Measurements from ENCODE around the gene RASA3. TPM values are rescaled to one million over a fixed set of nuclear protein-coding genes. Genes with fewer than 3 reads are reported as not detected.
"Not testable (repeated sequence)": the region's sequence is repeated elsewhere in the genome, so short reads cannot be mapped to it uniquely, and the experiment has no call there.

Gene RASA3
- total RNA-seq, 1 donor from 2014 or later = 29.9 TPM

DNA sequence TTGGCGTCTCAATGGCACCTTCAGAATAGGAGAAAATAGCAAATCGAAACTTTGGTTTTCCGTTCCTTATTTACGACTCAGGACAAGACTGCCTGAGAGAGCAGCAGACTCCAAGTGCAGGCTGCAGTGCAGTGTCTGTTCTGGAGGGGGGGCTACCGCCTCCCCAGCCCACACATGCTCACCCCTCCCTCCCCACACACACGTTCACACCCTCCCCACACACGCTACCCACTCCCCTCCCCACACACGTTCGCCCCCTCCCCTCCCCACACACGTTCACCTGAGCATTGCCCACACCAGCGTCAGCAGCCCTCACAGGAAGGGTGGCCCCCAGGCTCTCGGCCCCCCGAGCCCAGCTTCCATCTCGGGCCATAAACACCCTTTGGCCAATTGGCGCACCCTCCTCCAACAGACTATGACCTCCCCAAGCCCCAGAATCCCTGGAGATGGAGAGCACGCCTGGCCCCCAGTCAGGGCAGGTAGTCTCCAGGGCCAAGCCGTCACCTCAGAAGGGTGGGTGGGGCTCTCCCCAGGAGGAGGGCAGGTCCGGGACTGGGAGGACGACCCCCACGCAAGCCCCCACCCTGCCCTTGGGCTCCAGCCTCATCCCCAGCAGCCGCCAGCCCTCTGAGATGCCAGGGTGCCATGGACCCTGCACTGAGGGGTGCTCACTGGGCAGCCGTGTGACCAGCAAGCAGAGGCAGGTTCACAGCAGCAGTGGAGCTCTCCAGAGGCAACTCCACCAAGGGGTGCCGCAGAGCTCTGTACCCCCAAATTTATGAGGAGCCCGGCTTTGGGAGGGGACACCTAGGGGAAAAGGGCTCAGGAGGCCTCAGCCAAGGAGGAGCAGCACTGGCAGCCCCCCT is 27.5 kb downstream of the RASA3 start:
- H3K27me3 Mint-ChIP-seq (ENCODE audit: low read depth) = no peaks in the 10 kb centered on the region
- no peak overlapping the region for H3K4me3 Mint-ChIP-seq (ENCODE audit: unreplicated experiment)
- no peaks in the 10 kb centered on the region for H3K9me3 Mint-ChIP-seq (ENCODE audit: low read depth)
- peaks cover 2% of the 10 kb centered on the region for H3K36me3 Mint-ChIP-seq (ENCODE audit: low read depth)
- H3K27ac Mint-ChIP-seq (ENCODE audit: unreplicated experiment) = peak overlapping the region; percentile 91
- DNase-seq (ENCODE audit: low spot score) = peak; percentile 75
- peaks cover 71% of the 10 kb centered on the region for H3K4me1 Mint-ChIP-seq (ENCODE audit: low read depth)
- TF ChIP-seq, protein P1, sequence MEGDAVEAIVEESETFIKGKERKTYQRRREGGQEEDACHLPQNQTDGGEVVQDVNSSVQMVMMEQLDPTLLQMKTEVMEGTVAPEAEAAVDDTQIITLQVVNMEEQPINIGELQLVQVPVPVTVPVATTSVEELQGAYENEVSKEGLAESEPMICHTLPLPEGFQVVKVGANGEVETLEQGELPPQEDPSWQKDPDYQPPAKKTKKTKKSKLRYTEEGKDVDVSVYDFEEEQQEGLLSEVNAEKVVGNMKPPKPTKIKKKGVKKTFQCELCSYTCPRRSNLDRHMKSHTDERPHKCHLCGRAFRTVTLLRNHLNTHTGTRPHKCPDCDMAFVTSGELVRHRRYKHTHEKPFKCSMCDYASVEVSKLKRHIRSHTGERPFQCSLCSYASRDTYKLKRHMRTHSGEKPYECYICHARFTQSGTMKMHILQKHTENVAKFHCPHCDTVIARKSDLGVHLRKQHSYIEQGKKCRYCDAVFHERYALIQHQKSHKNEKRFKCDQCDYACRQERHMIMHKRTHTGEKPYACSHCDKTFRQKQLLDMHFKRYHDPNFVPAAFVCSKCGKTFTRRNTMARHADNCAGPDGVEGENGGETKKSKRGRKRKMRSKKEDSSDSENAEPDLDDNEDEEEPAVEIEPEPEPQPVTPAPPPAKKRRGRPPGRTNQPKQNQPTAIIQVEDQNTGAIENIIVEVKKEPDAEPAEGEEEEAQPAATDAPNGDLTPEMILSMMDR (IDR thresholded peaks at IDR 0.05) = no peak

DNA sequence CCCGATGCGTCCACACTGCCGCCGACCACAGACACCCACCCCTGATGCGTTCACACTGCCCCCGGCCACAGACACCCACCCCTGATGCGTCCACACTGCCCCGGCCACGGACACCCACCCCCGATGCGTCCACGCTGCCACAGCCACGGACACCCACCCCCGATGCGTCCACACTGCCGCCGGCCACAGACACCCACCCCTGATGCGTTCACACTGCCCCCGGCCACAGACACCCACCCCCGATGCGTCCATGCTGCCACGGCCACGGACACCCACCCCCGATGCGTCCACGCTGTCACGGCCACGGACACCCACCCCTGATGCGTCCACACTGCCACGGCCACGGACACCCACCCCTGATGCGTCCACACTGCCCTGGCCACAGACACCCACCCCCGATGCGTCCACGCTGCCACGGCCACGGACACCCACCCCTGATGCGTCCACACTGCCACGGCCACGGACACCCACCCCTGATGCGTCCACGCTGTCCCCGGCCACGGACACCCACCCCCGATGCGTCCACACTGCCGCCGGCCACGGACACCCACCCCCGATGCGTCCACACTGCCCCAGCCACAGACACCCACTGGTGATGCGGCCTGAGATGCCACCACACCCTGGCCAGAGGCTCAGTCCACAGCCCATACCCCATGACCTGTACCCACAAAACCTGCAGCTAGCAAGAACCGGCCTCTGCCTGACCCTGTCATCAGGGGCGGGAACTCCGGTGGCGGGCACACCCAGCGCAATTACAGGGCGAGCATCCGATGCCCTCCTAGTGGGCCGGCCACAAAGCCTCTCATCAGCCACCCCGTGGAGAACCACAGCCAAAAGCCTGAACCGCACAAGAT is 28.4 kb downstream of the RASA3 start:
- Mint-ChIP-seq H3K36me3 (ENCODE audit: low read depth) (peaks cover 2% of the 10 kb centered on the region), H3K4me3 (ENCODE audit: unreplicated experiment) (no peak overlapping the region), H3K27me3 (ENCODE audit: low read depth) (no peaks in the 10 kb centered on the region), H3K4me1 (ENCODE audit: low read depth) (peaks cover 68% of the 10 kb centered on the region), H3K27ac (ENCODE audit: unreplicated experiment) (peak overlapping the region; percentile 2), H3K9me3 (ENCODE audit: low read depth) (no peaks in the 10 kb centered on the region)
- DNase-seq (ENCODE audit: low spot score) = peak; percentile 82
- TF ChIP-seq, protein P1 (IDR thresholded peaks at IDR 0.05) = no peak

DNA sequence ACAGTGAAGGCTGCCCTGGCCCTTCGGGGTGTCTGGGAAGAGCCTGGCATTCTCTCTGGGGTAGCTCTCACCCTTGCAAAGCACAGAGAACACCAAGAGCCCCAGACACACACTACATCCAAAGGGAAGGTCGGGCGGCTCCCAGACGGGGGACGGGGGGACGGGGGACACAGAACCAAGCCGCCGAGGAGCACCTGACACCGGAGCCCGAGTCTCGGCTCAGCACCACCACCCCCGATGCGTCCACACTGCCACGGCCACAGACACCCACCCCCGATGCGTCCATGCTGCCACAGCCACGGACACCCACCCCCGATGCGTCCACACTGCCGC is 29.2 kb downstream of the RASA3 start:
- Mint-ChIP-seq H3K4me1 (ENCODE audit: low read depth) (peaks cover 69% of the 10 kb centered on the region), H3K27ac (ENCODE audit: unreplicated experiment) (peak overlapping the region; percentile 70)
- H3K9me3 Mint-ChIP-seq (ENCODE audit: low read depth); H3K36me3 Mint-ChIP-seq (ENCODE audit: low read depth); DNase-seq (ENCODE audit: low spot score); H3K4me3 Mint-ChIP-seq (ENCODE audit: unreplicated experiment); H3K27me3 Mint-ChIP-seq (ENCODE audit: low read depth): not testable (repeated sequence)

DNA sequence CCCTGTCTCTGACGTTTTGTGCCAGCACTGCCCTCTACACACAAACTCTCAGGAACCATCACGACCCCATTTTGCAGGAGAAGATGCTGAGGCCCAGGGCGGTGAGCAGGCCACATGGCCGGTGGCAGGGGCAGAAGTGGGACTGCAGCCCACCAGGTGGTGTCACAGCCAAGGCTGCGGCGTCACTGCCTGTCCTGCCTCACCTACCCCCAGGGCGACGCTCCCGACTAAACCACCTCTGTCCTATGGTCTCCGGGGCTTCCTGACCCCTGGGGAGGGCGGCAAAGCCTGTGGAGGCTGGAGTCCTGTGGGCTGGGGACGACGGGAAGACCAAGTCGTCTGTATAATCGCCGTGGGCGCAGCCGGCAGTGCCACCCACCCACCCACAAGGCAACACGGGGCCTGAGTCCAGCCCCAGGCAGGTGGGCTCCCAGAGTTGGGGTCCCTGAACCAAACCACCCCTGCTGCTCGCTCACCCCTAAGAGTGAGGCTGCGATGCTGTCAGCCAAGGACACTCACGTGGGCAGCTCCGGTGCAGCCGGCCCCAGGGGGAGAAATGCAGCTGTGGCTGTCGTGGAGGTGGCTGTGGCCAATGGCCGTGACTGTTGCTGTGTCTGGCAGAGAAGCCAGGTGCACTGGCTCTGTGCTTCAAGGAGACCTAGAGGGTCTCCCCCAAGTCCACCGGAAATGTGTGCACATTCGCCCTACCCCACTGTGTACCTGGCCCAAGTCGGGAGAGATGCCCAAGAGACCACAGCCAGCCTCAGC is 29.7 kb downstream of the RASA3 start:
- Mint-ChIP-seq H3K27me3 (ENCODE audit: low read depth) (no peaks in the 10 kb centered on the region), H3K4me3 (ENCODE audit: unreplicated experiment) (no peak overlapping the region), H3K9me3 (ENCODE audit: low read depth) (no peaks in the 10 kb centered on the region), H3K4me1 (ENCODE audit: low read depth) (peaks cover 68% of the 10 kb centered on the region), H3K36me3 (ENCODE audit: low read depth) (no peaks in the 10 kb centered on the region), H3K27ac (ENCODE audit: unreplicated experiment) (peak overlapping the region; percentile 70)
- peak; percentile 85 for DNase-seq (ENCODE audit: low spot score)
- TF ChIP-seq, protein P1 (IDR thresholded peaks at IDR 0.05) = no peak

DNA sequence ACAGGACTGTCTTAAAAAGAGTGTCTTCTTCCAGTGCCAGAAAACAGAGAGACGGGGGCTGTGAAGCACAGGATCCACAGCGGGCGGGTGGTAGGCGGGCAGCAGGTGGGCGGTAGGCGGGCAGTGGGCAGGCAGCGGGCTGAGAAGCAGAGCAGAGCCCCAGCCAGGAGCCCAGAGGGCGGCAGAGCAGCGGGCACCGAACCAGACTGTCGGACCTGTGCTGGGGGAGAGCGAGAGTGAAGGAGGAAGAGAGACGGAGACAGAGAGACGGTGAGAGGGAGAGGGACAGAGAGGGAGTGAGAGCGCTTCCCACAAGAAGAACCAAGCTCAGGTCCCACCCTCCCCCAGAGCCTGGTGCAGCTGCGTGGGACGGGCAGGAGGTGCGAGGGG is 30.3 kb downstream of the RASA3 start:
- peaks cover 68% of the 10 kb centered on the region for H3K4me1 Mint-ChIP-seq (ENCODE audit: low read depth)
- DNase-seq (ENCODE audit: low spot score) = peak; percentile 85

More for the DNA sequence above, 30.3 kb downstream of the RASA3 start:
- TF ChIP-seq, protein P1 (IDR thresholded peaks at IDR 0.05) = no peak
- Mint-ChIP-seq H3K27me3 (ENCODE audit: low read depth) (no peaks in the 10 kb centered on the region), H3K4me3 (ENCODE audit: unreplicated experiment) (no peak overlapping the region), H3K9me3 (ENCODE audit: low read depth) (no peaks in the 10 kb centered on the region), H3K36me3 (ENCODE audit: low read depth) (no peaks in the 10 kb centered on the region), H3K27ac (ENCODE audit: unreplicated experiment) (peak overlapping the region; percentile 36)

All from chondrocyte (in vitro differentiated cells).